ACC112 (cell line): Measurements from ENCODE around the gene ANXA6.
A peak's percentile ranks its signal among the peaks of the same experiment; 100 is the strongest.
"Not testable (repeated sequence)": the region's sequence is repeated elsewhere in the genome, so short reads cannot be mapped to it uniquely, and the experiment has no call there.

Experiments
- H2AFZ ChIP-seq: fragments of 200-600 bp; sonication (generic); one replicate; pipeline ENCODE4 v1.6.0; 2017; ENCODE audit warnings: antibody characterized with exemption, low read length; ENCODE audit not compliant: unreplicated experiment
- H3K27ac ChIP-seq: fragments of 200-600 bp; sonication (generic); 2 replicates; pipeline ENCODE4 v1.5.1; 2014; ENCODE audit warnings: low read depth, mild to moderate bottlenecking, antibody characterized with exemption, low read length, moderate library complexity
- H3K27me3 ChIP-seq: fragments of 200-600 bp; sonication (generic); 2 replicates; pipeline ENCODE4 v1.6.1; 2014; ENCODE audit warnings: mild to moderate bottlenecking, antibody characterized with exemption, low read length, moderate library complexity, mixed read lengths; ENCODE audit not compliant: insufficient read depth
- H3K36me3 ChIP-seq: fragments of 200-600 bp; sonication (generic); 2 replicates; pipeline ENCODE4 v1.6.1; 2016; ENCODE audit warnings: mild to moderate bottlenecking, antibody characterized with exemption, low read length, moderate library complexity, mixed read lengths; ENCODE audit not compliant: insufficient read depth
- H3K4me1 ChIP-seq: fragments of 200-600 bp; sonication (generic); one replicate; pipeline ENCODE4 v1.6.1; 2016; ENCODE audit warnings: low read length, mixed read lengths; ENCODE audit not compliant: insufficient read depth, unreplicated experiment, control insufficient read depth
- H3K4me3 ChIP-seq: fragments of 200-600 bp; sonication (generic); 2 replicates; pipeline ENCODE4 v1.5.1; 2014; ENCODE audit warnings: mild to moderate bottlenecking, low read depth, low read length
- H3K79me2 ChIP-seq: fragments of 200-600 bp; sonication (generic); one replicate; pipeline ENCODE4 v1.6.0; 2016; ENCODE audit warnings: low read length; ENCODE audit not compliant: control insufficient read depth, unreplicated experiment, insufficient read depth

The ANXA6 gene

GRCh38 chr5:151157426-151158286, at the start of gene ANXA6:
Gene ANXA6, minus strand, starts transcription at chr5:151157779. Its CDS starts 9,878 bp downstream, at chr5:151147901.
- peaks cover 32% of the 10 kb centered on the region for H3K4me1 ChIP-seq
- H3K27me3 ChIP-seq, result no peaks in the 10 kb centered on the region
- no peaks in the 10 kb centered on the region for H3K36me3 ChIP-seq
- H3K4me3 ChIP-seq, result peak within 1 kb of the TSS; percentile 93
- H2AFZ ChIP-seq, result peak within 1 kb of the TSS; percentile 96
- H3K27ac ChIP-seq, result peak within 1 kb of the TSS; percentile 68
- H3K79me2 ChIP-seq, result peaks cover 56% of the 10 kb centered on the region

DNA sequence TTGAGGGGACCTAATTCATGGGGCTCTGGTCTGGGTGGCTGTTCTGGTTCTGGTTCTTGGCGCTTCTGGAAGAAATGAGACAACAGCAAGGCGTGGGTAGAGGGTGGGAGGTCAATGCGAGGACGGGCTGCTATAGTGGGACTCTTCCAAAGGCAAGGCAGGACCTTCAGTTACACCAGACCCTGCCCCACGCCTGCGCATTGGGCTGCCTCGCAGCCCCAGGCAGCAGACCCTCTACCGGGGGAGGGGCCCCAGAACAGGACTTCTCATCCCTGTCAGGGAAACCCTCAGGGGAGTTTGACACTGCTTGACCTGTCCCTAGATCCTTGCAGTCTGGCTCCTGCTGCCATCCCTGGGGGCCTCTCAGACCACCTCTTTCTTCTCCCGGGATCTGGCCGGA, 47.8 kb upstream of the ANXA6 start:
- no peaks in the 10 kb centered on the region for H3K27me3 ChIP-seq
- no peak overlapping the region for H3K27ac ChIP-seq
- peaks cover 12% of the 10 kb centered on the region for H3K4me1 ChIP-seq
- H3K79me2 ChIP-seq, result no peaks in the 10 kb centered on the region
- no peak overlapping the region for H2AFZ ChIP-seq
- no peak overlapping the region for H3K4me3 ChIP-seq
- no peaks in the 10 kb centered on the region for H3K36me3 ChIP-seq

DNA sequence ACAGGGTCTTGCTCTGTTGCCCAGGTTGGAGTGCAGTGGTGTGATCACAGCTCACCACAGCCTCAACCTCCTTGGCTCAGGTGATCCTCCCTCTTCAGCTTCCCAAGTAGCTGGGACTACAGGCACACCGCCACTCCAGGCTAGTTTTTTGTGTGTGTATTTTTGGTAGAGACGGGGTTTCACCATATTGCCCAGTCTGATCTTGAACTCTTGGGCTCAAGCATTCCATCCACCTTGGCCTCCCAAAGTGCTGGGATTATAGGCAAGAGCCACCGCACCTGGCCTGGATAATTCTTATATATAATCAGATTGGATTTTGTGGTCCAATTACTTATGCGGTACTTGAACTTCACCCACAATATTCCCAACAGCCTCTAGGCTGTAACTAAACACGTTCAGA, 46.5 kb upstream of the ANXA6 start:
- H3K79me2 ChIP-seq, result no peaks in the 10 kb centered on the region
- no peaks in the 10 kb centered on the region for H3K27me3 ChIP-seq
- H3K4me1 ChIP-seq, result peaks cover 12% of the 10 kb centered on the region

DNA sequence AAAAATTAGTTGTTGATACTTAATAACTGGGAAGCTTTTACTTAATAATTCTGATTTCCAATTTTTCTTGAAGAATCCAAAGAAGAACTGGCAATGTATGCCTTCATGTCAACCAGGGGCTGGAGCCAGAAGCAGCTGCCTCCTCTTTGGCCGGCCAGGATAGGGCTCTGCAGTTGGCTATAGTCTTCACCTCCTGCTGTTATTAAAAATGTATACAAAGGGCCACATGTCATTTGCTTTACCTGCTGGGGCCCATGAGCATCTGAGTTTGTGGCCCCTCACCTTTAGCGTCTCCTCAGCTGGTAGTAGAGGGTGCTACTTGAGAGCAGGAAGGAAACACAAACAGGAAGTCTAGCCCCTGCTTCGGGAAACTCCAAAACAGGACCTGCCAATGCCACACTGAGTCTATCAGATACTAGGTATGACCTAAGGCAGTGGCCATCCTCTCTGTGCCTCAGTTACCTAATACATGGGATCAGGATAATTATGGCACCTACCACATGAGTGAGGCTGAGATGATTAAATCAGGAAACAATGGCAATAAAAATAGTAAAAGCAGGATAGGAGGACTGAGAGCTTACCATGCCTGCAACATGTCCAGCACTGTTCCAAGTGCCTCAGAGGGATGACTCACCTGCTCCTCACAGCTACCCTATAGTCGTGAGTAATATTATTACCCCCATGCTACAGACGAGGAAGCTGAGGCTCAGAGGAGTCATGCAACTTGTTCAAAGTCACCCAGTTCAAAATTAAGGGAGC, 45.0 kb upstream of the ANXA6 start:
- no peaks in the 10 kb centered on the region for H3K27me3 ChIP-seq
- no peaks in the 10 kb centered on the region for H3K79me2 ChIP-seq
- peaks cover 8% of the 10 kb centered on the region for H3K4me1 ChIP-seq
- H2AFZ ChIP-seq, result no peak overlapping the region
- no peaks in the 10 kb centered on the region for H3K36me3 ChIP-seq
- H3K27ac ChIP-seq, result no peak overlapping the region
- no peak overlapping the region for H3K4me3 ChIP-seq

More for the DNA sequence above, 46.5 kb upstream of the ANXA6 start:
- Histone ChIP-seq H3K27ac (no peak overlapping the region), H3K36me3 (no peaks in the 10 kb centered on the region), H3K4me3 (no peak overlapping the region), H2AFZ (no peak overlapping the region)

GRCh38 chr5:151200913-151201595, 43.5 kb upstream of the ANXA6 start:
- Histone ChIP-seq H3K79me2 (no peaks in the 10 kb centered on the region), H3K27ac (no peak overlapping the region)

DNA sequence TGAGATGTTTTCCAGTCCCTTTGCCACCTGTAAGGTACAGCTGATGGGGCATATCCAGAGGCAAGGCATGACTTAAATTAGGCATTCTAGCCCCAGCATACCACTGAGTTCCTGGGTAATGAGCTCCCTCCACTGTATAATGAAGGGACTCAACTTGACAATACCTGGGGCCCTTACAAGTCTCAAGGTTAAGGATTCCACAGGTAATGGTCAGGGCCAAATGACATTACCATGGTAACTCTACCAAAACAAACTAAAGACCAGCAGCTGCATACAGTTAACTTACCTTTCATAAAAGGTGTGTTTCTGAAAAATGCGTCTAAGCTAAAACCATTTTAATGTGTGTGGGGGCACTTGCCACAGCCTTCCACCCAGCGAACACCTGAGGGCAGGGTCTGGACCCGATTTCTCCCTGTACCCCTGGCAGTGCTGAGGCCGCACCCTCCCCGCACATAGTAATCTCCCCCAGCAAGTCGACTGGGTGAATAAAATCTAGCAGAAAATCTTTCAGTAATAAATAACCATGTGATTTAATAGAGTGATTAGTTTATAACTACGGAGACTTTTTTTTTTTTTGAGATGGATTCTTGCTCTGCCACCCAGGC, 42.1 kb upstream of the ANXA6 start:
- H3K79me2 ChIP-seq, result no peaks in the 10 kb centered on the region
- H3K4me1 ChIP-seq, result peaks cover 8% of the 10 kb centered on the region
- no peaks in the 10 kb centered on the region for H3K27me3 ChIP-seq
- no peak overlapping the region for H3K4me3 ChIP-seq
- H3K36me3 ChIP-seq, result no peaks in the 10 kb centered on the region
- H3K27ac ChIP-seq, result no peak overlapping the region
- H2AFZ ChIP-seq, result no peak overlapping the region

More at GRCh38 chr5:151200913-151201595, 43.5 kb upstream of the ANXA6 start:
- H3K27me3 ChIP-seq, result no peaks in the 10 kb centered on the region
- no peak overlapping the region for H3K4me3 ChIP-seq
- no peaks in the 10 kb centered on the region for H3K36me3 ChIP-seq
- peaks cover 8% of the 10 kb centered on the region for H3K4me1 ChIP-seq
- H2AFZ ChIP-seq, result no peak overlapping the region

GRCh38 chr5:151198861-151199260, 41.3 kb upstream of the ANXA6 start:
- H2AFZ ChIP-seq, result no peak overlapping the region
- no peak overlapping the region for H3K27ac ChIP-seq
- no peak overlapping the region for H3K4me3 ChIP-seq
- H3K4me1 ChIP-seq, result peaks cover 8% of the 10 kb centered on the region
- no peaks in the 10 kb centered on the region for H3K27me3 ChIP-seq
- no peaks in the 10 kb centered on the region for H3K36me3 ChIP-seq
- no peaks in the 10 kb centered on the region for H3K79me2 ChIP-seq

- H3K4me1 ChIP-seq, H3K27me3 ChIP-seq, H3K36me3 ChIP-seq, H3K79me2 ChIP-seq, H2AFZ ChIP-seq, H3K4me3 ChIP-seq, H3K27ac ChIP-seq: not testable (repeated sequence)
Observed at GRCh38 chr5:151197291-151197600, 39.7 kb upstream of the ANXA6 start.

- Histone ChIP-seq H3K4me3 (no peak overlapping the region), H3K4me1 (no peaks in the 10 kb centered on the region), H3K27me3 (no peaks in the 10 kb centered on the region), H3K36me3 (no peaks in the 10 kb centered on the region), H3K27ac (no peak overlapping the region), H3K79me2 (no peaks in the 10 kb centered on the region), H2AFZ (no peak overlapping the region)
Observed at GRCh38 chr5:151196556-151197290, 39.1 kb upstream of the ANXA6 start.

DNA sequence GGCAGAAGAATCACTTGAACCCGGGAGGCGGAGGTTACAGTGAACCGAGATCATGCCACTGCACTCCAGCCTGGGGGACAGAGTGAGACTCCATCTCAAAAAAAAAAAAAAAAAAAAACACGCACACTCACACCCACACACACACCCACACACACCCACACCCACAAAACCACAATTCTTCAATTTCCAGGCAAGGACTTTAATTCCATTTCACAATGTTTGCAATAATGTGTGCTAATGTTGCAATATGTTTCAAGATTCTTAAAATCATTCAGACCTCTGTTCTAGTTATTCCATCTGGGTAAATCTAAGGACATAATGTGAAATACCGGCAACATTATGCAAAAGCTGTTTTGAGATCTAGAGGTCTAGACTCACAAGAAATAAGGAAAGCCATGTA, 38.0 kb upstream of the ANXA6 start:
- H3K27me3 ChIP-seq, result no peaks in the 10 kb centered on the region
- H3K4me3 ChIP-seq, result no peak overlapping the region
- no peaks in the 10 kb centered on the region for H3K36me3 ChIP-seq
- H3K27ac ChIP-seq, result no peak overlapping the region
- no peaks in the 10 kb centered on the region for H3K4me1 ChIP-seq
- no peaks in the 10 kb centered on the region for H3K79me2 ChIP-seq
- H2AFZ ChIP-seq, result no peak overlapping the region
